ENCODE results near the gene ZNF346.

ZNF346 gene

DNA sequence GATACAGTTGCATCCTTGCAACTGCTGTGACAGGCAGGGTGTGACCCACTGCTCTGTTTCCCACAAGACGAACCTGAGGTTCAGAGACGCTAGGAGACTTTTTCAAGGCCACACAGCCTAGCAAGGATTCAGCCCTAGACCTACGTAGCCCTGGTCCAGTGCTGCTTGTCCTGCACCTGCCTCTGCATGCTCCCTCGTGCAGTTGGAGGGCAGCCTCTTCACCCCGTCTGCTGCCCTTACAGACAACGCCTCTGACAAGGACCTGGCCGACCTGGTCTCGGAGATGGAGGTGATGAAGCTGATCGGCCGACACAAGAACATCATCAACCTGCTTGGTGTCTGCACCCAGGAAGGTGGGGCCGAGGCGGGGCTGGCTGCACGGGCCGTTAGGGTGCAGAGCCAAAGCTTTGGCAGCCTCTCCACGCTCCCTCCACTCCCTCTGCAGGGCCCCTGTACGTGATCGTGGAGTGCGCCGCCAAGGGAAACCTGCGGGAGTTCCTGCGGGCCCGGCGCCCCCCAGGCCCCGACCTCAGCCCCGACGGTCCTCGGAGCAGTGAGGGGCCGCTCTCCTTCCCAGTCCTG lies 72.7 kb downstream of the ZNF346 start:
- no peak for DNase-seq

DNA sequence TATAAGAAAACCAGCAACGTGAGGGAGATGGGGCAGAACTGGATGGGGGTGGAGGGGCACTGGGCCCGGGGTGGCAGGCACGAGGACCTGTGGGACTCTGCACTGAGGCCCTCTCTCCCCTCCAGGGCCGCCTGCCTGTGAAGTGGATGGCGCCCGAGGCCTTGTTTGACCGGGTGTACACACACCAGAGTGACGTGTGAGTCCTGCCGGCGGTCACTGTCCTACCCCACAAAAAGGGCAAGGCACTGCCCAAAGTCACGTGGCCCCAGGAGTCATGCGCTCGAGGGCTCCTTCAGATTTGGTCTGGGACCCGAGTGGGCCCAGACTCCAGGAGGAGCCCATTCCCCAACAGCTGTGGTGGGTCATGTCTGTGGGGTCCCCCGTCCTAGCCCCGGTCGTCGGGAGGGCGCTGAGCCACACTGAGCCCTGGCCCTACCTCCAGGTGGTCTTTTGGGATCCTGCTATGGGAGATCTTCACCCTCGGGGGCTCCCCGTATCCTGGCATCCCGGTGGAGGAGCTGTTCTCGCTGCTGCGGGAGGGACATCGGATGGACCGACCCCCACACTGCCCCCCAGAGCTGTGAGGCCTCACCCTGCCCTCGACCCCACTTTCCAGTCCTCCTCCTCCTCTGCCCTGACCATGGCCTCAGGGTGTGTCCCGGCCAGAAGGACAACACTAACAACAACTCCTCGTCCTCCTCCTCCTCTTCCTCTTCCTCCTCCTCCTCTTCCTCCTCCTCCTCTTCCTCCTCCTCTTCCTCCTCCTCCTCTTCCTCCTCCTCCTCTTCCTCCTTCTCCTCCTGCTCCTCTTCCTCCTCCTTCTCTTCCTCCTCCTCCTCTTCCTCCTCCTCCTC lies 73.9 kb downstream of the ZNF346 start:
- DNase-seq = no peak

DNA sequence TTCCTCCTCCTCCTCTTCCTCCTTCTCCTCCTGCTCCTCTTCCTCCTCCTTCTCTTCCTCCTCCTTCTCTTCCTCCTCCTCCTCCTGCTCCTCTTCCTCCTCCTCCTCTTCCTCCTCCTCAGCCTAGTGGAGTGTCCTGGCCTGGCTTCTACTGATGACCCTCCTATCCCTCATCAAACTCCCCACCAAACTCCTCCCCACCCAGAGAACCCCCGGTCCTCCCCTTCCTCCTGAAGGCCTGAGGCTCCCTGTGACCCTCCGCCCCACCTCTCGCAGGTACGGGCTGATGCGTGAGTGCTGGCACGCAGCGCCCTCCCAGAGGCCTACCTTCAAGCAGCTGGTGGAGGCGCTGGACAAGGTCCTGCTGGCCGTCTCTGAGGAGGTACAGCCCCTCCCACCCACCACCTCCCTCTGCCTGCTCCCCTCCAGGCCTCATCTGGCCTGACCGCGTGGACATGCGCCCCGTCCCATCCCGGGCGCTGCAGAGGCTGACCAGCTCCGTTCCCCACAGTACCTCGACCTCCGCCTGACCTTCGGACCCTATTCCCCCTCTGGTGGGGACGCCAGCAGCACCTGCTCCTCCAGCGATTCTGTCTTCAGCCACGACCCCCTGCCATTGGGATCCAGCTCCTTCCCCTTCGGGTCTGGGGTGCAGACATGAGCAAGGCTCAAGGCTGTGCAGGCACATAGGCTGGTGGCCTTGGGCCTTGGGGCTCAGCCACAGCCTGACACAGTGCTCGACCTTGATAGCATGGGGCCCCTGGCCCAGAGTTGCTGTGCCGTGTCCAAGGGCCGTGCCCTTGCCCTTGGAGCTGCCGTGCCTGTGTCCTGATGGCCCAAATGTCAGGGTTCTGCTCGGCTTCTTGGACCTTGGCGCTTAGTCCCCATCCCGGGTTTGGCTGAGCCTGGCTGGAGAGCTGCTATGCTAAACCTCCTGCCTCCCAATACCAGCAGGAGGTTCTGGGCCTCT lies 74.8 kb downstream of the ZNF346 start:
- no peak for DNase-seq

DNA sequence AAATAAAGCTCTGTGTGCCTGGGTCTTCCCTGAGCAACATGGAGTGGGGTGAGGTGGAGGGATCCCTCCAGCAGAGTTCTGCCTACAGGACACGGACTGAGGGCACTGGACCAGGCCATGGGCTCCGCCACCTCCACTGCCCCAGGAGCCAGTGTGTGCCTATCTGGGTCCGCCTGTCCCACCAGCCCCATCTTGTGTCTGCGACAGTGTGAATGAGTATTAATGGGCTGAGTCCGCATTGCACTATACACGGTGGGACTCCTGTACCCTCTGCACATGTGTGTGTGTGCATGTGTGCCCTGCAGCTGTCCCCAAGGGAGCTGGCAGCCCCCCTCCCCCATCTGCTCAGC lies 75.6 kb downstream of the ZNF346 start:
- no peak for DNase-seq

DNA sequence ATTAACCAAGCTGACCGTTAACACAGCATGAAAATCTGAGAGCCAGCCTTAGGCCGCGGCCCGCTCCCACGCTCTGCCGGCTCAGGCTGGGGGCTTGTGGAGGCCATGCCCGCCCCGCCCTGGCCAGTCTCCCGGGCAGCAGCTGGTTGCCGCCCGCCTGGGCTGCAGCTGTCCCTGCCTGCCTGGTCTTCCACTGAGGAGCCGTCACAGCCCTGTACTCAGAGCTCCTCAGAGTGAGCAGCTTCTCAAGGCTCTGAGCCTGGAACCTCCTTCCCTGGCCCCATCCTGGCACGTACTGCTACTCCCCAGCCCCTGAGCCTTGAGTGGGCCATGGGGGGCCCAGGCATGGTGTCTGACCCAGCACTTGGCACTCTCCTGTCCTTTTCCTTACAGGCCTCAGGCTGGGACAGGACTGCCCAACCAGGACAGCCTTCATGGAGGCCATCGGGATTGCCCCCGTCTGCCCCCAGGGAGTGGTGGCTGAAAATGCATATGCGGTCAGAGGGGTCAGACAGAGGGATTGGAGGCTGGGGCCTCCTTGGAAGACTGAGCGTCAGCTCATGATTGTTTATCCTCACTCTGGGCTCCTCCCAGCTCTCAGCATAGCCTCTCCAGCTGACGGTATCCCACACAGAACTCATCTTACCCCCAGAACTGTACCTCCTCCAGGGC lies 76.1 kb downstream of the ZNF346 start:
- DNase-seq = no peak

DNA sequence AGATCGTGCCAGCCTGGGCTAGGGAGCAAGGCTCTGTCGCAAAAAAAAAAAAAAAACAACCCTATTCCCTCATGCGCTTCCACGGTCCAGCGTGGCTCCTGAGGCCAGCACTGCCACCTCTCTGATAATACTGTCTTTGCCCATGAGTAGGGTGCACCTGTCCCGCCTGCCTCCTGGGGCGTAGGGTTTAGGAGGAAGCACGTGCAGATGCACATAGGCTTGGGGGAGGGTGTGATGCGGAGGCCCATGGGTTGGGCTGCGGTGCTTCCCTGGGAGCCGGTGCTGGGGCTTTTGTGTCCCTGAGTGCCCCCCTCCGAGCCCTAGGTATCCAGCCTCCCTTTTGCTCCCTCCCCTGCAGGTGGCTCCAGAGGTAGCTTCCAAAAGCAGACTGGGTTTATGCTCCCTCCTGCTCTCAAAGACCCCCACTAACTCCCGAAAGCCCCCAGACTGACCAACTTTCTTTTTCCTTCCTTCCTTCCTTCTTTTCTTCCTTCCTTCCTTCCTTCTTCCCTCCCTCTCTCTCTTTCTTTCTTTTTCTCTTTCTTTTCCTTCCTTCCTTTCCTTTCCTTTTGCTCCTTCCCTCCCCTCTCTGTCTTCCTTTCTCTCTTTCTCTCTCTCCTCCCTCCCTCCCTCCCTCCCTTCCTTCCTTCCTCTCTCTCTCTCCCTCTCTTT lies 77.1 kb downstream of the ZNF346 start:
- DNase-seq = no peak

DNA sequence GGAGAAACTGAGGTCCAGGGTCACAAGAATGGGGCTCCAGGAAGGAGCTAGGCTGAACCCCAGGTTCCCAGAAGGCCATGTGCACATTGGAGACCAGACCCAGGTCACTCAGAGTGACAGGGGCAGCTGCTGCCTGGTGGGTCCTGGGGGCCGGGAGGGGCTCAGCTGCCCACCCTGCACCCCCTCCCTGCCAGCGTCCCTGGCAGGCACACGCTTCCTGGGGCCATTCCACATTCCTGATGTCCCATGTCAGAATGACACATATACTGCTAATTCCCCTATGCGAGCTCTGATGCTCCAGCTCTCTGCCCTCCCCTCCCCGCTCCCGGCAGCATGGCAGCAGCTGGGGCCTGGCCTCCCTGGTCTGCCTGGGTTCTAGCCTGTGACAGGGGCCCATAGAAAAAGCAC lies 78.2 kb downstream of the ZNF346 start:
- no peak for DNase-seq

DNA sequence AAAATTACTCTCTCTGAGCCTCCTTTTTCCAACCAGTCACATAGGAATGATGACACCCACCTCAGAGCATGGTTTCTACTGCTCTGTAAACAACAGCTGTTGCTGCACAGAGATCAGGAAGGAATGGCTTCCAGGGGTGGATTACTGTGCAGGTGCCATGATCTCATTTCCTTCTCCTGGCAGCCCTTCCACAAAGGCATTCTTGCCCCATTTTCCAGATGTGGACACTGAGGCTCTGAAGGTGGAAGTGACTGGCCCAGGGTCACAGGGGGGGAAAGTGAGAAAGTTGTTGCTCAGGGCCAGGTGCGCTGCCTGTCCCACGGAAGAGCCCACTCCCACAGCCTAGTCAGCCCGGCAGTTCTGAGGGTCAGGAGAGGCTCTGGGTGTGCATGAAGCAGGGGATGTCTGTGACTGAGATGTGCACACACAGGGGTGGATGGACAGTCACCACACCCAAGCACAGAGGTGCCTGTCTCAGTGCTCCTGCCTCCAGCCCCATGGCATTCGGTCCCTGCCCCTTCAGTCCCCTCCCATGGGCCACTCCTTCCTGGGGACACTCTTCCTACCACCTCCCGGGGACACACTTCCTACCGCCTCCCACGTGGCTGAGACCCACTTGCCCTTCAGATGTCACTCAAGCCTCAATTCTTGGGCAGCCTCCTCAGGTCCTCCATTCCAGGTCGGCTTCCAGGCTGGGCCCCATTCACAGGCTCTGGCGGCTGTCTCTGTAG lies 81.2 kb downstream of the ZNF346 start:
- no peak for DNase-seq

DNA sequence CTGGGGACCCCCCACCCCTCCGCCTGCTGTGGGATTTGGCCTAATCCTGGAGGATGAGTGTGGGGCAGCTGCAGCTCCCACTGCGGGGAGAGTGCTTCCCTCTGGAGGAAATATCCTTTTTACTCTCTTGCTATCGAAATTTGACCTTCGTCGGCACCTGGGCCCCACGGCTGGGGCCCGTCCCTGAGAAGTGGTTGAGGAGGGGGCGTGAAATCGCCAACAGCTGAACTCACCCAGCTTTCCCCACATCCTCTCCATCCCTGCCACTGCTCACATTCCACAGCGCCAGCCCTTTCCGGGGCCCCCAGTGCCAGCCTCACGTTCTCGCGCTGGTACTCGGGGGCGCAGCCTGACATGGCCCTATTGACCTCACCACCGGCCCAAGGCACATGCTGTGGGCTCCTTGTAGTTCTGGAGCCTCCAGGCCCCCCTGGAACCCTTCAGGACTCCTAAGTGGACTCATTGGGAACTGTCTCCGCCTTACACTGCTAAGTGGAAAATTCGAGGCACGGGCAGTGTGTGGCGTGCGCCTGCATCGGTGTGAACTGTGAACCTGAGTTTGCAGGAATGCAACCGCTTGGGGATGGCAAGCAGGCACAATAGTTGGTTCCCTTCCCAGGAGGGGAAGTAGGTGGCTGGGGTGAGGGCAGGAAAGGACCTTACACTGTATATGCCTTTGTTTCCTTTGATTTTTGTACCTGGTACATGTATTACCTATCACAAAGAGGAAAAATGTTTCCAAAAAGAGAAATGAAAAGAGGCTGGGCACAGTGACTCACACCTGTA lies 83.4 kb downstream of the ZNF346 start:
- no peak for DNase-seq

DNA sequence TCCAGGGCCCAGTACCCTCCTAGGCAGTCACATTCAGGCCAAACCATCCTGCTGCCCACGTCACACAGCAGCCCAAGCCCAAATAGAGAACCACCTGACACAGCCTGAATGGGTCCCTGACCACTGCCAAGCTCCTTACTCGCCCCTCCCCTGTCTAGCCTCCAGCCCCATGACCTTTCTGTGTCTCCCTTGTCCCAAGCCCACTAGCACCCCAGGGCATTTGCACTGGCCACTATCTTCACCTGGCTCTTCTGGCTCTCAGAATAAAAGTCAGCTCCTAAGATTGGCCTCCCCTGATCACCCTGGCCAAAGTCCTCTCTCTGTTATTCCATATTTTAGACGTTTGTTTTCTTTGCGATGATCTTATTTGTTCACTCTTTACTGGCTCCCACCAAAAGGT lies 84.7 kb downstream of the ZNF346 start:
- no peak for DNase-seq

DNA sequence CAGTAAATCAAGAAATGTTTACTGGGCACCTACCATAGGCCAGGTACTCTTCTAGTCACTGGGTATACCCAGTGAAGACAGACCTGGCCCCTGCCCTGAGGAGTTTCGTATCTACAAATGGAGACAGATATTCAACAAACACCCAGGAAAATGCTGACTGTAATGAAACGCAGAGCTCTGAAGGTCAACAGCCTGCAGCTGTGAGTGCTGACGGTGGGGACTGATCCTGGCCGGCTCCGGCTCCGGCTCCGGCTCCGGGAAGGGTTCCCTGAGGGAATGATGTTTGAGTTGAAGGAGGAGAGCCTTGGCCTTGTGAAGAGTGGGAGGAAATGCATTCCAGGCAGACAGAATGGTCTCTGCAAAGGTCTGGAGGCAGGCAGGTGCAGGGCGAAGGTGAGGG lies 87.3 kb downstream of the ZNF346 start:
- DNase-seq = no peak

DNA sequence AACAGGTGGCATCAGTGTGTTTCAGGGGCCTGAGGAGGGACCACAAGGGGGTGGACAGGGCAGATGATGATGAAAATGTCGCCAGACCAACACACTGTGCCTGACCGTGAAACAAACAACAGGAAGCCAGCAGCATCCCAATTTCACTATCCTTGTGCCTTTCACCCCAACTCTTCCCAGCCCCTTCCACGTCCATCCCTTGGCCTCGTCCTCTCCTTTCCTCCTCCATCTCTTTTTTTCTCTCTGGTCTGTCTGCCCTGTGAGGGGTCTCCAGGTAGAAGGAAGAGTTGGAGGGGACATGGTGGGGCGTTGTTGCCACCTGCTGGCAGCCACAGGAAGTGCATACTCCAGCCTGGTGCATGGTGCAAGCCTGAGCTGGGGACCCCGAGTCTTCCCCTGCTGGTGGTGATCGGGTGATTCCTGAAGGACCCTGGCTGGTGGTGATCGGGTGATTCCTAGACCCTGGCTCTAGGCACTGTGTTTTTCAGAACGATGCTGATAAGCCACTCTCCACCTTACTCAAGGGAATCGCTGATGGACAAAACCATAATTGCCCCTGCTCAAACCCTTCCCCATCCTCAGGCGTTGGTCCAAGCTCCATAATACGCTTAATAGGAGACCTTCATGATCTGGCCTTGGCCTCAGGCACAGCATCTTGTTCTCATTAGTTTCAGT lies 89.4 kb downstream of the ZNF346 start:
- DNase-seq = peak; percentile 36

DNA sequence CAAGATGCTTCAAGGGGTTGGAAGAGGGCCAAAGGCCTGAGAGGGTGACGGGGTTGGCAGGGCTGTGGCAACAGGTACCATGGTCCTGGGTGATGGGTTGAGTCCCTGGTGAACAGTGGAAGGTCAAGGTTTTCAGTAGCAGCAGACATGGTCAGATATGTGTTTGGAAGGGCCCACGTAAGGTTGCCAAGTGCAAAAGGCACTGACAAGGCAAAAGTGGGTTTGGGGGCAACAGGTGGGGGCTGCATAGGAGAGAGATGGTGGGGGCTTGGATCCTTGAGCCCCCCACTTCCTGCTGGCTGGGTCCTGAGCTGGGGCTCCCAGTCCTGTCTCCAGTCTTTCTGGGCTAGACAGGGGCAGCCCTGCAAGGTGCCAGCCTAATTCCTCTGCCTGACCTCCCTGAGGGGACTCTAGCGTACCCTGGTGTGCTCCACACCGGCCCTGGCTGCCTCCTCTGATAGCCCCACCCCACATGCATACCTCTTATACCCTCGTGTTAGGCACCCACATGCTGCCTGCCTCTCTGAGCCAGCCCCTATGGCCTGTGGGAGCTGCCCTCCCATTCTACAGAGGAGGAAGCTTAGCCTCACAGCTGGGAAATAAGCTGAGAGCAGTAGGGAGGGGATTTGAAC lies 90.2 kb downstream of the ZNF346 start:
- DNase-seq = no peak

DNA sequence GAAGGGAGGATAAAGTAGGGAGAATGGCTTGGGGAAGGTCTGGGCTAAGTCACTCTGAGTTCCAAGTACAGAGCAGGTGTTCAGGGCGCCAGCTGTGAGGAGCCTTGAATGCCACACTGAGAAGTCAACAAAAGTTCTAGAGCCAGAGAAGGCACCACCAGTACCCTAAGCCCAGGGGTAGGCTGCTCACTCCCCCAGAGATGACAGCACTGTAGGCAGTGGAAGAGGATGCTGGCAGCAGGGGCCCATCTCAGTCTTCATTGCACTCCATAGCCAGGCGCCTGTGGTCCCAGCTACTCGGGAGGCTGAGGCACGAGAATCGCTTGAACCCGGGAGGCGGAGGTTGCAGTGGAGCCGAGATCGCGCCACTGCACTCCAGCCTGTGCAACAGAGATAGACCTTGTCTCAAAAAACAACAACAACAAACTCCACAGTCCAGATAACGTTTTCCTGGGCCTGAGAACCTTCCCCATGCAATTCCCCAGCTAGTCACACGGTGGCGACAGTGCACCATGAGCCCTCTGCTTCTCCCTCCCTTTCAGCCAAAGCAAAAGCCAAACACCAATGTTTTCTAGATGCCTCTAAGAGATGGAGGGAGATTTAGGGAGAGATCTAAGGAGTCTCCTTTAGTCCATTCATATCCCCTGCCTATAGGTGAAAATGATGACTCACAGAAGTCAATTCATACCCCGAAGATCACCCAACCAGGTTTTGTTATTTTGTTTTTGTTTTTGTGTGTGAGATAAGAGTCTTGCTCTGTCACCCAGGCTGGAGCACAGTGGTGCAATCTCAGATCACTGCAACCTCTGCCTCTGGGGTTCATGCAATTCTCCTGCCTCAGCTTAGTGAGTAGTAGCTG lies 91.3 kb downstream of the ZNF346 start:
- peak; percentile 45 for DNase-seq

DNA sequence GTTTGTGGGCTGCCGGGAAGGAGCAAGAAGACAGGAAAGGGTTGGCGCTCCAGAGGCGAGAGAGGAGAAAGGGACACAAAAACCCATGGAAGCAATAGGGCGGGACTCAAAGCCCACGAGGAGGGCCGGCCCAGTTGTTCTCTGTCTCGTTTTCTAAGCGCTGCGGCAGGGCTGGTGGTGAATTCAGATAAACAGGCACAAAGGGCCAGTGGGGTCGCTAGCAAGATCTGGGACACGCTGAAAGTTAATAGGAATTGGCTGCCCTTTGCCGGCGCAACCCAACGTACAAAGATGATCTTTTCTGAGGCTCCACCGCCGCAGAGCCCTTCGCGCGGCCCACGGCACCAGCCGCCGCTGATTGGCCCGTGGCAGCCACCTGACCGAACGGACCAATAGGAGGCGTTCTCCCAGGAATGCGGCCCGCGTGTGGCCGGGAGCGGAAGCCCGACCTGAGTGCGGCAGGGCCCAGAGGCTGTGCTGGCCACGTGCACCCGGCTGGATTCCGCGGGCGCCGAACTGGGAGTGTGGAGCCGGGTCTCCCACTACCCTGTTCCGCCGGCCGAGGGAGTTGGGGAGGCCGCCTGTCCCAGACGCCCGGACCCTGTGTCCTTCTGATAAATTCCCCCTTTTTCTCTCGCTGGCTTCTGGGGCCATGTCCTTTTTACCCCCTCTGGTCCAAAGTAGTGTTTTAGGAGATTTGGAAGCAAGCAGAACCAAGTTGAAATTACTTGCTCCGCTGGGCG lies 94.3 kb downstream of the ZNF346 start:
- no peak for DNase-seq

DNA sequence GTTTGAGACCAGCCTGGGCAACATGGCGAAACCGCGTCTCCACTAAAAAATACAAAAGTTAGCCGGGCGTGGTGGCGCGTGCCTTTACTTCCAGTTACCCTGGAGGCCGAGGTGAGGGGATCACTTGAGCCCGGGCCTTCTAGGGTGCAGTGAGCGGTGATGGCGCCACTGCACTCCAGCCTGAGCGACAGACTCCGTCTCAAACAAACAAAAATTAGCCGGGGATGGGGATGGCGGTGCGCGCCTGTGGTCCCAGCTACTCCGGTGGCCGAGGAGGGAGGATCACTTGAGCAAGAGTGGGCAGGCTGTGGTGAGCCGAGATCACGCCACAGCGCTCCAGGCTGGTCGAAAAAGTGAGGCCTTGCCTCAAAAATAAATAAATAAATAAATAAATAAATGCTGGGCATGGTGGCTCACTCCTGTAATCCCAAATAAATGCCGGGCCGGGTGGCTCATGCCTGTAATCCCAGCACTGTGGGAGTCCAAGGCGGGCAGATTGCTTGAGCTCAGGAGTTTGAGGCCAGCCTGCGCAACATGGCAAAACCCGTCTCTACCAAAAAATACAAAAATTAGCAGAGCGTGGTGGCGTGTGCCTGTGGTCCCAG lies 95.0 kb downstream of the ZNF346 start:
- no peak for DNase-seq

DNA sequence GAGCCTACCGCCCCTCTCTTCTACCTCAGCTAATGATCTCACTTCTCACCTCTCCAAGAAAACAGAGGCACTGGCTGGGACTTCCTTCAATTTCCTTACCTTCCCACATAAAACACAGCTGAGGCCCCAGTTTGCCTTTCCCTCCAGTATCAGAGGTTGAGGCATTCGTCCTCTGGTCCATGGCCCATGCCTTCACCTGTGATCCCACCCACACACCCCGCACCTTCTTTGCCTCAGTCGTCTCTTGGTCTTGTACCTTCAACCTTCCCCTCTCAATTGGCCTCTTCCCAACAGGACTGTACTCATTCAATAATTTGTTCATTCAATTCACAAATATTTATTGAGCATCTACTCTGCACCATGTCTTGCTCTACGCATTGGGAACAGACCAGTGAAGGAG lies 100.1 kb downstream of the ZNF346 start:
- DNase-seq = no peak
